Left ventricle myocardium inferior (tissue), 1 donor: ENCODE measurements around the gene C2. TPM values are rescaled to one million over a fixed set of nuclear protein-coding genes. Genes with fewer than 3 reads are reported as not detected.

Experiments used
- DNase-seq: peaks from one replicate; pipeline ENCODE4 v3.0.0-alpha.2; 2020
- H3K27ac ChIP-seq: fragments of 200-600 bp; replicated peaks from 2 replicates; pipeline ENCODE4 v1.8.0; 2021
- H3K27me3 ChIP-seq: fragments of 200-600 bp; 2 replicates; pipeline ENCODE4 v1.8.0; 2021; ENCODE audit warnings: low read depth
- H3K36me3 ChIP-seq: fragments of 200-600 bp; 2 replicates; pipeline ENCODE4 v1.8.0; 2021
- H3K4me1 ChIP-seq: fragments of 200-600 bp; 2 replicates; pipeline ENCODE4 v1.8.0; 2021
- H3K4me3 ChIP-seq: fragments of 200-600 bp; 2 replicates; pipeline ENCODE4 v1.8.0; 2021; ENCODE audit warnings: mild to moderate bottlenecking, moderate library complexity
- H3K9me3 ChIP-seq: fragments of 200-600 bp; replicated peaks from 2 replicates; pipeline ENCODE4 v1.8.0; 2021
- CTCF ChIP-seq: fragments of 200-600 bp; IDR thresholded peaks from 2 replicates; pipeline ENCODE4 v1.8.0; 2021; ENCODE audit warnings: antibody characterized with exemption, mild to moderate bottlenecking, borderline replicate concordance
- intact Hi-C: fragments of 100-400 bp; cut with micrococcal nuclease; formaldehyde crosslinking; loops from one replicate; pipeline ENCODE4 v1.11.0; 2022
- total RNA-seq: library from RNA; stranded (reverse); fragmentation: NEBNext Ultra II Directional; extraction: Animal tissue kit (Norgen Biotek cat#: 25700); gene quantifications from one replicate; pipeline ENCODE4 v1.2.1, GENCODE V29; 2021
- donor health status: DM: no; HTN: yes; CAD: no; lungs with severe emphysema.

Gene C2
- total RNA-seq, 1 donor from 2014 or later = 9.7 TPM

DNA sequence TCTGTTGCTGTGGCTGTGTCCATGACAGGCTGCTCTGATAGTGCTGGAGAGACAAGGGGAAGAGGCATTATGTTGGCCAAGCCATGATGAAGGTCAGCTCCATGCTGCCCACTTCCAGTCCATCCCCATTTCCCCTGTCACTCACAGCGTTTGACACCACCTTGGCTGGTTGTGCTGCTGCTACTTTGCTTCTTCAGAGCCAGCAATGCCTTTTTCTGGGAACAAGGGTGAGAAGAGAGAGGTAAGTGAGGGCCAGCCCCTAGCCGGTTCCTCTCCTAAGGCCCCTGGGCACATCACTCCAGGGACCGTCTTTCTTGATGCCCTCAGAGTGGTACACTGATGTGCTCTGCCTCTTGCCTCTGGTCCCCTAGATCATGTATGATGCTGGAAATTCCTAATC is 29.3 kb downstream of the C2 start:
- H3K9me3 ChIP-seq = no peaks in the 10 kb centered on the region
- H3K4me3 ChIP-seq = no peak overlapping the region
- TF ChIP-seq CTCF = no peak
- H3K4me1 ChIP-seq = peaks cover 29% of the 10 kb centered on the region
- peaks cover 67% of the 10 kb centered on the region for H3K36me3 ChIP-seq
- DNase-seq = no peak
- no peak overlapping the region for H3K27ac ChIP-seq
- intact Hi-C loops = no loop called here
- H3K27me3 ChIP-seq = no peaks in the 10 kb centered on the region

DNA sequence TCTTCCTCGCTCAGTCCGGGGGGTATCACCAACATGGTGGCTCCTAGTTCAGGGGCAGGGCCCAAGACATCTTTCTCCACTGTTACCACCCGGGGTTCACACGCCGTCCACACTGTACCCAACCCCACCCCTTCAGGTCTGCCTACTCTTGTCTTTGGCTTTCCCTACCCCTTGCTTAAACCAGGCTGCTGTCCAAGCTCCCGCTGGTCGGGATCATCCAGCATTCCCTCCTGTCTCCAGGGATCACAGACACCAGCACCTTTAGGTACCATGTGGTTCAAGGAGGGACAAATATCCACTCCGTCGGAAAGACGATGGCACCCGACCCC is 30.9 kb downstream of the C2 start:
- no peaks in the 10 kb centered on the region for H3K9me3 ChIP-seq
- no peak for DNase-seq
- intact Hi-C loops = no loop called here
- H3K4me3 ChIP-seq = peak overlapping the region; percentile 79
- TF ChIP-seq CTCF = no peak
- H3K36me3 ChIP-seq = peaks cover 67% of the 10 kb centered on the region
- H3K27ac ChIP-seq = peak overlapping the region; percentile 88
- peaks cover 29% of the 10 kb centered on the region for H3K4me1 ChIP-seq
- no peaks in the 10 kb centered on the region for H3K27me3 ChIP-seq

- no peak for TF ChIP-seq CTCF
- peak; percentile 98 for DNase-seq
- H3K27me3 ChIP-seq = no peaks in the 10 kb centered on the region
- intact Hi-C loops = no loop called here
- H3K36me3 ChIP-seq = peaks cover 67% of the 10 kb centered on the region
- peaks cover 29% of the 10 kb centered on the region for H3K4me1 ChIP-seq
- H3K9me3 ChIP-seq = no peaks in the 10 kb centered on the region
- H3K4me3 ChIP-seq = peak within 1 kb of the TSS; percentile 79
- peak within 1 kb of the TSS; percentile 88 for H3K27ac ChIP-seq
Observed at GRCh38 chr6:31958741-31959739, 31.5 kb downstream of the C2 start, which contains the start of the genes NELFE and SKIC2. Gene NELFE (minus strand): TSS chr6:31958971. CDS start chr6:31958446, 525 bp downstream. Gene SKIC2 (plus strand): TSS chr6:31959175. CDS start chr6:31959193, 18 bp downstream.

GRCh38 chr6:31961616-31962015 is 34.1 kb downstream of the C2 start:
- Histone ChIP-seq H3K27ac (no peak overlapping the region), H3K36me3 (peaks cover 69% of the 10 kb centered on the region), H3K9me3 (no peaks in the 10 kb centered on the region), H3K4me3 (no peak overlapping the region), H3K27me3 (no peaks in the 10 kb centered on the region), H3K4me1 (peaks cover 29% of the 10 kb centered on the region)
- intact Hi-C loops = no loop called here
- DNase-seq = no peak
- no peak for TF ChIP-seq CTCF

GRCh38 chr6:31963921-31964320 is 36.4 kb downstream of the C2 start:
- Histone ChIP-seq H3K4me1 (peaks cover 14% of the 10 kb centered on the region), H3K27ac (no peak overlapping the region), H3K27me3 (no peaks in the 10 kb centered on the region), H3K4me3 (no peak overlapping the region), H3K9me3 (no peaks in the 10 kb centered on the region), H3K36me3 (peaks cover 87% of the 10 kb centered on the region)
- no peak for TF ChIP-seq CTCF
- DNase-seq = no peak
- intact Hi-C loops = no loop called here
